Neuronal stem cell (in vitro differentiated cells): ENCODE results near the gene CCL25.

ENCODE experiments used
- DNase-seq: peaks from one replicate; pipeline ENCODE4 v3.0.0-alpha.2; 2013; ENCODE audit warnings: low spot score
- H2AFZ ChIP-seq: one replicate; pipeline ENCODE4 v1.6.1; 2013; ENCODE audit warnings: mild to moderate bottlenecking, low read length, inconsistent platforms
- H2AK5ac ChIP-seq: 2 replicates; pipeline ENCODE4 v1.6.1; 2013; ENCODE audit warnings: low read depth, mild to moderate bottlenecking, inconsistent platforms, low read length, moderate library complexity, mixed read lengths
- H2BK120ac ChIP-seq: 2 replicates; pipeline ENCODE4 v1.6.1; 2013; ENCODE audit warnings: low read depth, mild to moderate bottlenecking, inconsistent platforms, low read length, moderate library complexity, mixed read lengths
- H2BK12ac ChIP-seq: one replicate; pipeline ENCODE4 v1.6.1; 2013; ENCODE audit warnings: low read length, inconsistent platforms
- H2BK15ac ChIP-seq: 2 replicates; pipeline ENCODE4 v1.6.1; 2013; ENCODE audit warnings: mild to moderate bottlenecking, low read length, inconsistent platforms, mixed read lengths
- H2BK5ac ChIP-seq: one replicate; pipeline ENCODE4 v1.6.1; 2013; ENCODE audit warnings: inconsistent platforms, mild to moderate bottlenecking, low read length, moderate library complexity
- H3K14ac ChIP-seq: one replicate; pipeline ENCODE4 v1.6.1; 2013; ENCODE audit warnings: low read length, inconsistent platforms
- H3K18ac ChIP-seq: 2 replicates; pipeline ENCODE4 v1.6.1; 2013; ENCODE audit warnings: low read length, inconsistent platforms
- H3K23ac ChIP-seq: 2 replicates; pipeline ENCODE4 v1.6.1; 2013; ENCODE audit warnings: low read depth, mild to moderate bottlenecking, mixed read lengths, low read length, inconsistent platforms; ENCODE audit not compliant: poor library complexity
- H3K27ac ChIP-seq: replicated peaks from 3 replicates; pipeline ENCODE4 v1.5.1; 2013; ENCODE audit warnings: low read length, inconsistent platforms
- H3K27me3 ChIP-seq, 3 experiments: 2 replicates each; pipeline ENCODE4 v1.6.1; 2013; ENCODE audit warnings: low read length in 3 of 3, mild to moderate bottlenecking in 2 of 3, inconsistent platforms in 1 of 3, low read depth in 1 of 3, mixed read lengths in 1 of 3, moderate library complexity in 1 of 3; ENCODE audit not compliant: control insufficient read depth in 3 of 3, insufficient read depth in 3 of 3
- H3K36me3 ChIP-seq, 2 donors: replicated peaks in 1 of 2; 2 replicates each; pipeline ENCODE4 v1.6.1; 2013; ENCODE audit warnings: low read length in 2 of 2; ENCODE audit not compliant: control insufficient read depth in 2 of 2, insufficient read depth in 2 of 2
- H3K4ac ChIP-seq: 2 replicates; pipeline ENCODE4 v1.6.1; 2013; ENCODE audit warnings: inconsistent platforms, mild to moderate bottlenecking, low read length, moderate library complexity
- H3K4me1 ChIP-seq, 2 donors: 1 replicate in 1 of 2; 2 replicates in 1 of 2; pipeline ENCODE4 v1.6.1; 2013; ENCODE audit warnings: low read length in 2 of 2, low read depth in 1 of 2; ENCODE audit not compliant: control insufficient read depth in 2 of 2, insufficient read depth in 1 of 2
- H3K4me2 ChIP-seq: one replicate; pipeline ENCODE4 v1.6.1; 2013; ENCODE audit warnings: mild to moderate bottlenecking, low read length, inconsistent platforms; ENCODE audit not compliant: insufficient read depth, poor library complexity, severe bottlenecking
- H3K4me3 ChIP-seq, 2 donors: 2 replicates each; pipeline ENCODE4 v1.5.1; 2013; ENCODE audit warnings: low read length in 2 of 2, mild to moderate bottlenecking in 2 of 2, inconsistent platforms in 1 of 2, moderate library complexity in 1 of 2
- H3K79me1 ChIP-seq: one replicate; pipeline ENCODE4 v1.6.1; 2013; ENCODE audit warnings: low read depth, mild to moderate bottlenecking, inconsistent platforms, low read length, moderate library complexity
- H3K9ac ChIP-seq: one replicate; pipeline ENCODE4 v1.6.1; 2013; ENCODE audit warnings: mild to moderate bottlenecking, low read depth, low read length, inconsistent platforms; ENCODE audit not compliant: poor library complexity
- H3K9me3 ChIP-seq, 2 donors: replicated peaks in 1 of 2; 2 replicates each; pipeline versions ENCODE3 to v1.6.1; 2013; ENCODE audit warnings: low read length in 2 of 2, mild to moderate bottlenecking in 2 of 2, inconsistent platforms in 1 of 2, low read depth in 1 of 2, mixed read lengths in 1 of 2, moderate library complexity in 1 of 2; ENCODE audit not compliant: control insufficient read depth in 2 of 2, insufficient read depth in 1 of 2
- H4K8ac ChIP-seq: one replicate; pipeline ENCODE4 v1.6.1; 2013; ENCODE audit warnings: low read depth, mild to moderate bottlenecking, inconsistent platforms, low read length, moderate library complexity
- H4K91ac ChIP-seq: one replicate; pipeline ENCODE4 v1.6.1; 2013; ENCODE audit warnings: low read length, low read depth, mild to moderate bottlenecking, inconsistent platforms; ENCODE audit not compliant: poor library complexity
- WGBS, 2 donors: extraction: QIAGEN DNeasy Blood & Tissue Kit; methylation state at CpG; one replicate each; pipeline ENCODE4 v1.1.7; 2013; ENCODE audit warnings: missing lambda C conversion rate in 2 of 2, mixed read lengths in 1 of 2; ENCODE audit not compliant: insufficient read length in 2 of 2, insufficient replicate concordance in 1 of 2; ENCODE audit errors: extremely low coverage in 2 of 2; 5-methylcytosine and 5-hydroxymethylcytosine counted together

Gene CCL25

GRCh38 chr19:8105471-8105870 lies 52.9 kb downstream of the CCL25 start:
- Histone ChIP-seq H3K79me1 (no peaks in the 10 kb centered on the region), H2BK120ac (no peak overlapping the region), H2BK15ac (no peak overlapping the region), H2BK12ac (no peak overlapping the region), H3K36me3 (peaks cover 33 to 45% of the 10 kb centered on the region in 2 donors), H3K14ac (no peak overlapping the region), H3K9ac (no peak overlapping the region), H3K27ac (no peak overlapping the region), H3K4me3 (no peak overlapping the region), H3K4me2 (no peak overlapping the region), H3K18ac (no peak overlapping the region), H2AK5ac (no peak overlapping the region), H2AFZ (no peak overlapping the region), H2BK5ac (no peak overlapping the region), H3K4ac (no peak overlapping the region), H3K23ac (no peak overlapping the region), H3K27me3 (no peaks in the 10 kb centered on the region), H4K91ac (no peak overlapping the region), H4K8ac (no peak overlapping the region), H3K4me1 (no peaks in the 10 kb centered on the region), H3K9me3 (peaks cover 0 to 2% of the 10 kb centered on the region in 2 donors)
- DNase-seq = no peak
- no CpG with 5 or more reads among the region's 2 CpGs for WGBS, 2 donors

GRCh38 chr19:8107301-8107903 lies 54.8 kb downstream of the CCL25 start:
- H3K18ac ChIP-seq = no peak overlapping the region
- H3K23ac ChIP-seq = no peak overlapping the region
- peak overlapping the region; percentile 51 for H3K9ac ChIP-seq
- WGBS, 2 donors = 100% methylated on average over 2 of the region's 2 CpGs
- peaks cover 0 to 2% of the 10 kb centered on the region in 2 donors for H3K9me3 ChIP-seq
- H3K4me2 ChIP-seq = no peak overlapping the region
- H3K36me3 ChIP-seq = peaks cover 26 to 39% of the 10 kb centered on the region in 2 donors
- no peak overlapping the region for H3K4ac ChIP-seq
- no peak overlapping the region for H3K27ac ChIP-seq
- no peak overlapping the region for H2BK12ac ChIP-seq
- H2BK5ac ChIP-seq = no peak overlapping the region
- no peak overlapping the region for H3K14ac ChIP-seq
- H3K27me3 ChIP-seq = no peaks in the 10 kb centered on the region
- no peaks in the 10 kb centered on the region for H3K4me1 ChIP-seq
- H2BK15ac ChIP-seq = no peak overlapping the region
- H4K91ac ChIP-seq = no peak overlapping the region
- H2BK120ac ChIP-seq = no peak overlapping the region
- no peaks in the 10 kb centered on the region for H3K79me1 ChIP-seq
- no peak overlapping the region for H4K8ac ChIP-seq
- no peak for DNase-seq
- no peak overlapping the region for H3K4me3 ChIP-seq
- no peak overlapping the region for H2AK5ac ChIP-seq
- no peak overlapping the region for H2AFZ ChIP-seq

GRCh38 chr19:8108560-8109445 lies 56.2 kb downstream of the CCL25 start:
- H3K9me3 ChIP-seq = no peaks in the 10 kb centered on the region
- no peak overlapping the region for H2AK5ac ChIP-seq
- H2BK120ac ChIP-seq = no peak overlapping the region
- H4K91ac ChIP-seq = no peak overlapping the region
- peak overlapping the region; percentile 14 for H3K9ac ChIP-seq
- H3K4me3 ChIP-seq = no peak overlapping the region
- H3K18ac ChIP-seq = no peak overlapping the region
- H3K27me3 ChIP-seq = no peaks in the 10 kb centered on the region
- H3K36me3 ChIP-seq = peaks cover 15 to 31% of the 10 kb centered on the region in 2 donors
- H4K8ac ChIP-seq = no peak overlapping the region
- H3K4me2 ChIP-seq = no peak overlapping the region
- WGBS, 2 donors = no CpG with 5 or more reads among the region's 19 CpGs
- no peak overlapping the region for H2AFZ ChIP-seq
- no peak overlapping the region for H3K27ac ChIP-seq
- H3K23ac ChIP-seq = no peak overlapping the region
- no peak overlapping the region for H3K4ac ChIP-seq
- no peak overlapping the region for H2BK5ac ChIP-seq
- H3K4me1 ChIP-seq = peaks cover 0 to 2% of the 10 kb centered on the region in 2 donors
- no peak overlapping the region for H3K14ac ChIP-seq
- H3K79me1 ChIP-seq = no peaks in the 10 kb centered on the region
- no peak for DNase-seq
- H2BK15ac ChIP-seq = no peak overlapping the region
- H2BK12ac ChIP-seq = no peak overlapping the region

- Histone ChIP-seq H2BK15ac (no peak overlapping the region), H2AK5ac (peak overlapping the region; percentile 29), H3K4me2 (no peak overlapping the region), H3K9ac (no peak overlapping the region), H2BK5ac (no peak overlapping the region), H2BK12ac (no peak overlapping the region), H2AFZ (no peak overlapping the region), H3K23ac (no peak overlapping the region), H3K4me1 (peaks cover 0 to 2% of the 10 kb centered on the region in 2 donors), H3K18ac (no peak overlapping the region), H3K4me3 (no peak overlapping the region), H3K14ac (no peak overlapping the region), H4K8ac (no peak overlapping the region), H3K27ac (no peak overlapping the region), H3K27me3 (no peaks in the 10 kb centered on the region), H2BK120ac (no peak overlapping the region), H3K36me3 (peaks cover 15 to 31% of the 10 kb centered on the region in 2 donors), H4K91ac (no peak overlapping the region), H3K79me1 (no peaks in the 10 kb centered on the region), H3K9me3 (no peaks in the 10 kb centered on the region), H3K4ac (no peak overlapping the region)
- DNase-seq = no peak
- no CpG with 5 or more reads among the region's 12 CpGs for WGBS, 2 donors
Measured at GRCh38 chr19:8109455-8109854, 56.9 kb downstream of the CCL25 start.
